ENCODE data around the gene STMN1.

The STMN1 gene

GRCh38 chr1:25924454-25924853 is 18.2 kb upstream of the STMN1 start:
- no peak overlapping the region for H3K18ac ChIP-seq (ENCODE audit: low read length)
- no peaks in the 10 kb centered on the region for H3K27me3 ChIP-seq (ENCODE audit: insufficient read depth, low read length, poor library complexity)
- H3K79me2 ChIP-seq (ENCODE audit: control insufficient read depth, insufficient read depth, low read length), result no peaks in the 10 kb centered on the region
- no peak overlapping the region for H3K4ac ChIP-seq (ENCODE audit: low read depth, low read length)
- H3K4me1 ChIP-seq (ENCODE audit: control insufficient read depth, low read depth, low read length), result peaks cover 6% of the 10 kb centered on the region
- no peaks in the 10 kb centered on the region for H3K79me1 ChIP-seq (ENCODE audit: low read length)
- H3K23ac ChIP-seq (ENCODE audit: low read length), result no peak overlapping the region
- no peak overlapping the region for H3K9ac ChIP-seq (ENCODE audit: low read length)
- no peak overlapping the region for H3K56ac ChIP-seq (ENCODE audit: low read length)
- H4K5ac ChIP-seq (ENCODE audit: low read length), result no peak overlapping the region
- H2BK120ac ChIP-seq (ENCODE audit: low read depth, low read length), result no peak overlapping the region
- no peak overlapping the region for H3K4me3 ChIP-seq (ENCODE audit: low read length)
- DNase-seq, result no peak
- no peak overlapping the region for H4K8ac ChIP-seq (ENCODE audit: low read depth, low read length)
- no peak overlapping the region for H3K27ac ChIP-seq (ENCODE audit: low read depth, low read length)
- H2BK5ac ChIP-seq (ENCODE audit: low read length), result no peak overlapping the region
- WGBS (ENCODE audit: extremely low coverage, insufficient coverage, low lambda C conversion rate), result no CpG with 5 or more reads among the region's 2 CpGs
- H3K36me3 ChIP-seq (ENCODE audit: control insufficient read depth, insufficient read depth, low read length), result no peaks in the 10 kb centered on the region
- no peak overlapping the region for H2AK5ac ChIP-seq (ENCODE audit: low read length)
- no peak overlapping the region for H3K4me2 ChIP-seq (ENCODE audit: low read length)
- no peak overlapping the region for H2BK15ac ChIP-seq (replicated peaks; ENCODE audit: low read depth)

- peak; percentile 83 for DNase-seq
- Histone ChIP-seq H2AK5ac (ENCODE audit: low read length) (no peak overlapping the region), H3K27ac (ENCODE audit: low read depth, low read length) (peak overlapping the region; percentile 91), H3K18ac (ENCODE audit: low read length) (peak overlapping the region; percentile 46), H3K9ac (ENCODE audit: low read length) (peak overlapping the region; percentile 75), H3K79me1 (ENCODE audit: low read length) (no peaks in the 10 kb centered on the region), H4K5ac (ENCODE audit: low read length) (no peak overlapping the region), H3K4me2 (ENCODE audit: low read length) (peak overlapping the region; percentile 59), H2BK120ac (ENCODE audit: low read depth, low read length) (no peak overlapping the region), H2BK5ac (ENCODE audit: low read length) (peak overlapping the region; percentile 72), H2BK15ac (replicated peaks; ENCODE audit: low read depth) (no peak overlapping the region), H3K56ac (ENCODE audit: low read length) (peak overlapping the region; percentile 91), H3K36me3 (ENCODE audit: control insufficient read depth, insufficient read depth, low read length) (no peaks in the 10 kb centered on the region), H3K79me2 (ENCODE audit: control insufficient read depth, insufficient read depth, low read length) (no peaks in the 10 kb centered on the region), H3K4me1 (ENCODE audit: control insufficient read depth, low read depth, low read length) (peaks cover 8% of the 10 kb centered on the region), H3K23ac (ENCODE audit: low read length) (peak overlapping the region; percentile 0), H3K4me3 (ENCODE audit: low read length) (peak overlapping the region; percentile 52), H3K4ac (ENCODE audit: low read depth, low read length) (peak overlapping the region; percentile 29), H4K8ac (ENCODE audit: low read depth, low read length) (peak overlapping the region; percentile 88), H3K27me3 (ENCODE audit: insufficient read depth, low read length, poor library complexity) (no peaks in the 10 kb centered on the region)
- no CpG with 5 or more reads among the region's 32 CpGs for WGBS (ENCODE audit: extremely low coverage, insufficient coverage, low lambda C conversion rate)
Observed at GRCh38 chr1:25922971-25923552, 16.8 kb upstream of the STMN1 start.

GRCh38 chr1:25922056-25922970 is 16.1 kb upstream of the STMN1 start:
- WGBS (ENCODE audit: extremely low coverage, insufficient coverage, low lambda C conversion rate), result no CpG with 5 or more reads among the region's 49 CpGs
- peak overlapping the region; percentile 91 for H3K27ac ChIP-seq (ENCODE audit: low read depth, low read length)

GRCh38 chr1:25918615-25919014 is 12.4 kb upstream of the STMN1 start:
- Histone ChIP-seq H3K9ac (ENCODE audit: low read length) (no peak overlapping the region), H4K8ac (ENCODE audit: low read depth, low read length) (no peak overlapping the region), H3K4me3 (ENCODE audit: low read length) (no peak overlapping the region), H2BK120ac (ENCODE audit: low read depth, low read length) (no peak overlapping the region), H2BK5ac (ENCODE audit: low read length) (no peak overlapping the region), H3K4me1 (ENCODE audit: control insufficient read depth, low read depth, low read length) (peaks cover 13% of the 10 kb centered on the region), H3K79me2 (ENCODE audit: control insufficient read depth, insufficient read depth, low read length) (no peaks in the 10 kb centered on the region), H3K4ac (ENCODE audit: low read depth, low read length) (no peak overlapping the region), H3K4me2 (ENCODE audit: low read length) (no peak overlapping the region), H3K27me3 (ENCODE audit: insufficient read depth, low read length, poor library complexity) (no peaks in the 10 kb centered on the region), H4K5ac (ENCODE audit: low read length) (no peak overlapping the region), H3K27ac (ENCODE audit: low read depth, low read length) (no peak overlapping the region), H3K18ac (ENCODE audit: low read length) (no peak overlapping the region), H2BK15ac (replicated peaks; ENCODE audit: low read depth) (no peak overlapping the region), H2AK5ac (ENCODE audit: low read length) (no peak overlapping the region), H3K23ac (ENCODE audit: low read length) (no peak overlapping the region), H3K56ac (ENCODE audit: low read length) (peak overlapping the region; percentile 3), H3K79me1 (ENCODE audit: low read length) (no peaks in the 10 kb centered on the region), H3K36me3 (ENCODE audit: control insufficient read depth, insufficient read depth, low read length) (no peaks in the 10 kb centered on the region)
- no peak for DNase-seq
- whole genome bisulfite sequencing (ENCODE audit: extremely low coverage, insufficient coverage, low lambda C conversion rate), result no CpG with 5 or more reads among the region's 11 CpGs

More at GRCh38 chr1:25922056-25922970, 16.1 kb upstream of the STMN1 start:
- peak overlapping the region; percentile 75 for H3K9ac ChIP-seq (ENCODE audit: low read length)
- H3K4me1 ChIP-seq (ENCODE audit: control insufficient read depth, low read depth, low read length), result peaks cover 13% of the 10 kb centered on the region
- H3K79me1 ChIP-seq (ENCODE audit: low read length), result no peaks in the 10 kb centered on the region
- peak overlapping the region; percentile 91 for H3K56ac ChIP-seq (ENCODE audit: low read length)
- H2BK5ac ChIP-seq (ENCODE audit: low read length), result peak overlapping the region; percentile 89
- peak; percentile 91 for DNase-seq
- no peaks in the 10 kb centered on the region for H3K27me3 ChIP-seq (ENCODE audit: insufficient read depth, low read length, poor library complexity)
- no peak overlapping the region for H2BK120ac ChIP-seq (ENCODE audit: low read depth, low read length)
- H4K5ac ChIP-seq (ENCODE audit: low read length), result peak overlapping the region; percentile 33
- peak overlapping the region; percentile 52 for H3K4me3 ChIP-seq (ENCODE audit: low read length)
- H3K79me2 ChIP-seq (ENCODE audit: control insufficient read depth, insufficient read depth, low read length), result no peaks in the 10 kb centered on the region
- peak overlapping the region; percentile 88 for H4K8ac ChIP-seq (ENCODE audit: low read depth, low read length)
- H2BK15ac ChIP-seq (replicated peaks; ENCODE audit: low read depth), result peak overlapping the region; percentile 48
- peak overlapping the region; percentile 41 for H3K4ac ChIP-seq (ENCODE audit: low read depth, low read length)
- H3K23ac ChIP-seq (ENCODE audit: low read length), result peak overlapping the region; percentile 29
- H3K4me2 ChIP-seq (ENCODE audit: low read length), result peak overlapping the region; percentile 59
- peak overlapping the region; percentile 22 for H2AK5ac ChIP-seq (ENCODE audit: low read length)
- peak overlapping the region; percentile 46 for H3K18ac ChIP-seq (ENCODE audit: low read length)
- H3K36me3 ChIP-seq (ENCODE audit: control insufficient read depth, insufficient read depth, low read length), result no peaks in the 10 kb centered on the region

- peak; percentile 88 for DNase-seq
- H3K4me1 ChIP-seq (ENCODE audit: control insufficient read depth, low read depth, low read length), result peaks cover 13% of the 10 kb centered on the region
- H3K79me1 ChIP-seq (ENCODE audit: low read length), result no peaks in the 10 kb centered on the region
- H3K18ac ChIP-seq (ENCODE audit: low read length), result peak overlapping the region; percentile 7
- no peaks in the 10 kb centered on the region for H3K79me2 ChIP-seq (ENCODE audit: control insufficient read depth, insufficient read depth, low read length)
- peak overlapping the region; percentile 66 for H2BK5ac ChIP-seq (ENCODE audit: low read length)
- peak overlapping the region; percentile 54 for H3K56ac ChIP-seq (ENCODE audit: low read length)
- H2BK120ac ChIP-seq (ENCODE audit: low read depth, low read length), result no peak overlapping the region
- no peak overlapping the region for H3K23ac ChIP-seq (ENCODE audit: low read length)
- H2AK5ac ChIP-seq (ENCODE audit: low read length), result no peak overlapping the region
- no peak overlapping the region for H4K8ac ChIP-seq (ENCODE audit: low read depth, low read length)
- WGBS (ENCODE audit: extremely low coverage, insufficient coverage, low lambda C conversion rate), result no CpG with 5 or more reads among the region's 5 CpGs
- H3K4me2 ChIP-seq (ENCODE audit: low read length), result no peak overlapping the region
- peak overlapping the region; percentile 78 for H4K5ac ChIP-seq (ENCODE audit: low read length)
- H3K4me3 ChIP-seq (ENCODE audit: low read length), result no peak overlapping the region
- no peaks in the 10 kb centered on the region for H3K36me3 ChIP-seq (ENCODE audit: control insufficient read depth, insufficient read depth, low read length)
- H2BK15ac ChIP-seq (replicated peaks; ENCODE audit: low read depth), result no peak overlapping the region
- no peak overlapping the region for H3K4ac ChIP-seq (ENCODE audit: low read depth, low read length)
- H3K27ac ChIP-seq (ENCODE audit: low read depth, low read length), result peak overlapping the region; percentile 27
- H3K27me3 ChIP-seq (ENCODE audit: insufficient read depth, low read length, poor library complexity), result no peaks in the 10 kb centered on the region
- H3K9ac ChIP-seq (ENCODE audit: low read length), result peak overlapping the region; percentile 31
Observed at GRCh38 chr1:25917996-25918395, 11.8 kb upstream of the STMN1 start.

All from mesendoderm (in vitro differentiated cells).